Kidney glomerular epithelial cell (primary cell): Measurements from ENCODE around the gene CEBPE.

Source experiments
- DNase-seq: peaks from one replicate; lab custom pipeline; 2025; lab: John Stamatoyannopoulos, UW

CEBPE gene

GRCh38 chr14:23143911-23144310 is 24.9 kb upstream of the CEBPE start:
- no peak for DNase-seq

GRCh38 chr14:23142826-23143225 is 23.8 kb upstream of the CEBPE start:
- no peak for DNase-seq

GRCh38 chr14:23141706-23142444 is 22.8 kb upstream of the CEBPE start:
- DNase-seq = no peak

GRCh38 chr14:23140371-23140770 is 21.3 kb upstream of the CEBPE start:
- no peak for DNase-seq

GRCh38 chr14:23139874-23140273 is 20.8 kb upstream of the CEBPE start:
- DNase-seq = no peak

- DNase-seq = no peak
Measured at GRCh38 chr14:23137813-23138535, 18.9 kb upstream of the CEBPE start.

GRCh38 chr14:23137192-23137812 is 18.2 kb upstream of the CEBPE start:
- DNase-seq = no peak

GRCh38 chr14:23136566-23137133 is 17.6 kb upstream of the CEBPE start:
- DNase-seq = no peak

GRCh38 chr14:23132970-23133369 is 13.9 kb upstream of the CEBPE start:
- DNase-seq = no peak

- no peak for DNase-seq
Measured at GRCh38 chr14:23131482-23131881, 12.4 kb upstream of the CEBPE start.

- no peak for DNase-seq
Measured at GRCh38 chr14:23130871-23131270, 11.8 kb upstream of the CEBPE start.

- no peak for DNase-seq
Measured at GRCh38 chr14:23129759-23130316, 10.8 kb upstream of the CEBPE start.

GRCh38 chr14:23128969-23129758 is 10.1 kb upstream of the CEBPE start:
- DNase-seq = no peak

GRCh38 chr14:23127861-23128260 is 8.8 kb upstream of the CEBPE start:
- no peak for DNase-seq

- DNase-seq = no peak
Measured at GRCh38 chr14:23126548-23127278, 7.7 kb upstream of the CEBPE start.

- no peak for DNase-seq
Measured at GRCh38 chr14:23125933-23126524, 7.0 kb upstream of the CEBPE start.

- no peak for DNase-seq
Measured at GRCh38 chr14:23125011-23125410, 6.0 kb upstream of the CEBPE start.

- DNase-seq = no peak
Measured at GRCh38 chr14:23124337-23124954, 5.4 kb upstream of the CEBPE start.

GRCh38 chr14:23123419-23123818 is 4.4 kb upstream of the CEBPE start:
- no peak for DNase-seq

- DNase-seq = no peak
Measured at GRCh38 chr14:23122086-23122485, 3.0 kb upstream of the CEBPE start.
